Liver (tissue), 9 donors: ENCODE results near the gene ANKDD1B. TPM values are rescaled to one million over a fixed set of nuclear protein-coding genes. Genes with fewer than 3 reads are reported as not detected.
"Not testable (repeated sequence)": the region's sequence is repeated elsewhere in the genome, so short reads cannot be mapped to it uniquely, and the experiment has no call there.

Experiments
- DNase-seq: peaks from one replicate; pipeline ENCODE4 v3.0.0-alpha.2; 2017; ENCODE audit warnings: low spot score
- H3K27ac ChIP-seq, 2 donors: one replicate each; pipeline ENCODE4 v1.7.0; 2013; ENCODE audit warnings: inconsistent platforms in 2 of 2, low read length in 2 of 2, control low read depth in 1 of 2, low read depth in 1 of 2, mild to moderate bottlenecking in 1 of 2
- H3K27me3 ChIP-seq, 4 donors: one replicate each; pipeline versions ENCODE4 v1.6.1 to v1.7.0; 2013; ENCODE audit warnings: low read length in 3 of 4, inconsistent platforms in 1 of 4, mild to moderate bottlenecking in 1 of 4, moderate library complexity in 1 of 4; ENCODE audit not compliant: control insufficient read depth in 4 of 4, insufficient read depth in 4 of 4
- H3K36me3 ChIP-seq, 4 donors: one replicate each; pipeline versions ENCODE4 v1.6.1 to v1.7.0; 2013; ENCODE audit warnings: low read length in 3 of 4, mild to moderate bottlenecking in 3 of 4, low read depth in 1 of 4, moderate library complexity in 1 of 4; ENCODE audit not compliant: control insufficient read depth in 4 of 4, insufficient read depth in 3 of 4
- H3K4me1 ChIP-seq, 4 donors: one replicate each; pipeline versions ENCODE4 v1.6.1 to v1.7.0; 2013; ENCODE audit warnings: low read length in 3 of 4, mild to moderate bottlenecking in 3 of 4, moderate library complexity in 1 of 4; ENCODE audit not compliant: control insufficient read depth in 4 of 4, insufficient read depth in 4 of 4
- H3K4me3 ChIP-seq, 3 donors: one replicate each; pipeline versions ENCODE4 v1.6.1 to v1.7.0; 2013; ENCODE audit warnings: low read length in 3 of 3, control low read depth in 1 of 3, low read depth in 1 of 3, mild to moderate bottlenecking in 1 of 3
- H3K9ac ChIP-seq, 2 donors: one replicate each; pipeline ENCODE4 v1.7.0; 2013; ENCODE audit warnings: low read length in 2 of 2, mild to moderate bottlenecking in 2 of 2, moderate library complexity in 2 of 2, control low read depth in 1 of 2, low read depth in 1 of 2
- H3K9me3 ChIP-seq, 4 donors: one replicate each; pipeline versions ENCODE4 v1.6.1 to v1.7.0; 2013; ENCODE audit warnings: low read length in 3 of 4; ENCODE audit not compliant: control insufficient read depth in 4 of 4
- ATF3 ChIP-seq: IDR thresholded peaks from 2 replicates; pipeline ENCODE4 v1.6.1; 2016; ENCODE audit warnings: antibody characterized with exemption
- EGR1 ChIP-seq, 2 donors: IDR thresholded peaks; 2 replicates each; pipeline ENCODE4 v1.6.1; 2016 to 2018; ENCODE audit warnings: antibody characterized with exemption in 2 of 2, low read depth in 2 of 2
- FOXA1 ChIP-seq: IDR thresholded peaks from 2 replicates; pipeline ENCODE4 v1.6.1; 2016; ENCODE audit warnings: antibody characterized with exemption
- FOXA2 ChIP-seq: IDR thresholded peaks from 2 replicates; pipeline ENCODE4 v1.6.1; 2016; ENCODE audit warnings: antibody characterized with exemption
- GABPA ChIP-seq, 2 donors: IDR thresholded peaks in 1 of 2; conservative IDR thresholded peaks in 1 of 2; 2 replicates each; pipeline ENCODE4 v1.6.1; 2016; ENCODE audit warnings: antibody characterized with exemption in 2 of 2, mild to moderate bottlenecking in 1 of 2, moderate library complexity in 1 of 2
- HNF4A ChIP-seq, 2 donors: conservative IDR thresholded peaks; 2 replicates each; pipeline ENCODE4 v1.6.1; 2016; ENCODE audit warnings: antibody characterized with exemption in 2 of 2, mild to moderate bottlenecking in 2 of 2
- HNF4G ChIP-seq: IDR thresholded peaks from 2 replicates; pipeline ENCODE4 v1.6.1; 2016; ENCODE audit warnings: antibody characterized with exemption
- JUND ChIP-seq, 2 donors: IDR thresholded peaks; 2 replicates each; pipeline ENCODE4 v1.6.1; 2016; ENCODE audit warnings: antibody characterized with exemption in 2 of 2
- MAX ChIP-seq: IDR thresholded peaks from 2 replicates; pipeline ENCODE4 v1.6.1; 2016; ENCODE audit warnings: antibody characterized with exemption
- NR2F2 ChIP-seq: IDR thresholded peaks from 2 replicates; pipeline ENCODE4 v1.6.1; 2016; ENCODE audit warnings: antibody characterized with exemption
- RAD21 ChIP-seq, 2 donors: IDR thresholded peaks; 2 replicates each; pipeline ENCODE4 v1.6.1; 2016; ENCODE audit warnings: antibody characterized with exemption in 2 of 2, mild to moderate bottlenecking in 2 of 2
- REST ChIP-seq: IDR thresholded peaks from 2 replicates; pipeline ENCODE4 v1.6.1; 2016; ENCODE audit warnings: antibody characterized with exemption, mild to moderate bottlenecking
- RXRA ChIP-seq, 2 donors: IDR thresholded peaks; 2 replicates each; pipeline ENCODE4 v1.6.1; 2017 to 2018; ENCODE audit warnings: antibody characterized with exemption in 2 of 2, mild to moderate bottlenecking in 1 of 2
- SP1 ChIP-seq: IDR thresholded peaks from 2 replicates; pipeline ENCODE4 v1.6.1; 2018; ENCODE audit warnings: antibody characterized with exemption, mild to moderate bottlenecking
- TAF1 ChIP-seq: conservative IDR thresholded peaks from 2 replicates; pipeline ENCODE4 v1.6.1; 2016; ENCODE audit warnings: antibody characterized with exemption, mild to moderate bottlenecking
- YY1 ChIP-seq: IDR thresholded peaks from 2 replicates; pipeline ENCODE4 v1.6.1; 2016; ENCODE audit warnings: antibody characterized with exemption, mild to moderate bottlenecking
- WGBS: extraction: QIAGEN DNeasy Blood & Tissue Kit; methylation state at CpG from one replicate; pipeline ENCODE4 v1.1.7; 2013; 5-methylcytosine and 5-hydroxymethylcytosine counted together
- polyA plus RNA-seq, 2 donors: library from polyadenylated mRNA; stranded (reverse) in 1 of 2; unstranded in 1 of 2; fragments of 200-250 nt in 1 of 2; fragments of >200 nt in 1 of 2; fragmentation: Nextera tagmentation in 1 of 2; extraction: Ambion mirVana in 1 of 2; gene quantifications; one replicate each; pipeline versions ENCODE4 v1.2.1 to v1.2.3, GENCODE V29; 2013 to 2015
- total RNA-seq, 2 donors: library from RNA; depleted of rRNA; stranded (reverse); fragments of >200 nt; gene quantifications; one replicate each; pipeline ENCODE4 v1.2.3, GENCODE V29; 2014
- TF ChIP-seq, protein P1 (sequence below): fragments of 150-350 bp; IDR thresholded peaks from 2 replicates; pipeline ENCODE4 v1.5.1; 2017; ENCODE audit warnings: improper control_type of control experiment, low read depth, low read length; ENCODE audit not compliant: missing input control
- TF ChIP-seq, protein P2 (sequence below): IDR thresholded peaks from 2 replicates; pipeline ENCODE4 v1.6.1; 2016; ENCODE audit warnings: antibody characterized with exemption
- donor health status: healthy.
- donor health status: healthy.
- donor health status: healthy.
- donor health status: healthy.
- donor health status: healthy.

The ANKDD1B gene
- total and polyA plus RNA-seq, 4 donors: 0.05 to 1.4 (median 0.52) TPM

- DNase-seq: no peak
- TF ChIP-seq HNF4A (conservative IDR thresholded peaks at IDR 0.05) (no peak), RAD21 (IDR thresholded peaks at IDR 0.05) (no peak), ATF3 (no peak), REST (no peak), MAX (no peak), FOXA2 (no peak), SP1 (no peak), YY1 (no peak), JUND (IDR thresholded peaks at IDR 0.05) (no peak), TAF1 (no peak), HNF4G (no peak), NR2F2 (no peak), GABPA (IDR thresholded peaks at IDR 0.05 in 1 of 2, conservative IDR thresholded peaks at IDR 0.05 in 1 of 2) (no peak), RXRA (IDR thresholded peaks at IDR 0.05) (no peak), EGR1 (IDR thresholded peaks at IDR 0.05; ENCODE audit: low read depth in 2 of 2) (no peak), FOXA1 (no peak)
- TF ChIP-seq, protein P1, sequence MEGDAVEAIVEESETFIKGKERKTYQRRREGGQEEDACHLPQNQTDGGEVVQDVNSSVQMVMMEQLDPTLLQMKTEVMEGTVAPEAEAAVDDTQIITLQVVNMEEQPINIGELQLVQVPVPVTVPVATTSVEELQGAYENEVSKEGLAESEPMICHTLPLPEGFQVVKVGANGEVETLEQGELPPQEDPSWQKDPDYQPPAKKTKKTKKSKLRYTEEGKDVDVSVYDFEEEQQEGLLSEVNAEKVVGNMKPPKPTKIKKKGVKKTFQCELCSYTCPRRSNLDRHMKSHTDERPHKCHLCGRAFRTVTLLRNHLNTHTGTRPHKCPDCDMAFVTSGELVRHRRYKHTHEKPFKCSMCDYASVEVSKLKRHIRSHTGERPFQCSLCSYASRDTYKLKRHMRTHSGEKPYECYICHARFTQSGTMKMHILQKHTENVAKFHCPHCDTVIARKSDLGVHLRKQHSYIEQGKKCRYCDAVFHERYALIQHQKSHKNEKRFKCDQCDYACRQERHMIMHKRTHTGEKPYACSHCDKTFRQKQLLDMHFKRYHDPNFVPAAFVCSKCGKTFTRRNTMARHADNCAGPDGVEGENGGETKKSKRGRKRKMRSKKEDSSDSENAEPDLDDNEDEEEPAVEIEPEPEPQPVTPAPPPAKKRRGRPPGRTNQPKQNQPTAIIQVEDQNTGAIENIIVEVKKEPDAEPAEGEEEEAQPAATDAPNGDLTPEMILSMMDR: no peak
- TF ChIP-seq, protein P2, sequence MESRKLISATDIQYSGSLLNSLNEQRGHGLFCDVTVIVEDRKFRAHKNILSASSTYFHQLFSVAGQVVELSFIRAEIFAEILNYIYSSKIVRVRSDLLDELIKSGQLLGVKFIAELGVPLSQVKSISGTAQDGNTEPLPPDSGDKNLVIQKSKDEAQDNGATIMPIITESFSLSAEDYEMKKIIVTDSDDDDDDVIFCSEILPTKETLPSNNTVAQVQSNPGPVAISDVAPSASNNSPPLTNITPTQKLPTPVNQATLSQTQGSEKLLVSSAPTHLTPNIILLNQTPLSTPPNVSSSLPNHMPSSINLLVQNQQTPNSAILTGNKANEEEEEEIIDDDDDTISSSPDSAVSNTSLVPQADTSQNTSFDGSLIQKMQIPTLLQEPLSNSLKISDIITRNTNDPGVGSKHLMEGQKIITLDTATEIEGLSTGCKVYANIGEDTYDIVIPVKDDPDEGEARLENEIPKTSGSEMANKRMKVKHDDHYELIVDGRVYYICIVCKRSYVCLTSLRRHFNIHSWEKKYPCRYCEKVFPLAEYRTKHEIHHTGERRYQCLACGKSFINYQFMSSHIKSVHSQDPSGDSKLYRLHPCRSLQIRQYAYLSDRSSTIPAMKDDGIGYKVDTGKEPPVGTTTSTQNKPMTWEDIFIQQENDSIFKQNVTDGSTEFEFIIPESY: no peak
- WGBS: 79% methylated on average over 3 of the region's 3 CpGs
- Histone ChIP-seq H3K9ac (no peak overlapping the region), H3K27me3 (no peaks in the 10 kb centered on the region), H3K4me1 (no peaks in the 10 kb centered on the region), H3K9me3 (no peaks in the 10 kb centered on the region), H3K36me3 (peaks cover 0 to 21% (median 4%) of the 10 kb centered on the region in 4 donors), H3K27ac (no peak overlapping the region), H3K4me3 (no peak overlapping the region)
Measured at GRCh38 chr5:75574791-75575190, 36.5 kb upstream of the ANKDD1B start.

DNA sequence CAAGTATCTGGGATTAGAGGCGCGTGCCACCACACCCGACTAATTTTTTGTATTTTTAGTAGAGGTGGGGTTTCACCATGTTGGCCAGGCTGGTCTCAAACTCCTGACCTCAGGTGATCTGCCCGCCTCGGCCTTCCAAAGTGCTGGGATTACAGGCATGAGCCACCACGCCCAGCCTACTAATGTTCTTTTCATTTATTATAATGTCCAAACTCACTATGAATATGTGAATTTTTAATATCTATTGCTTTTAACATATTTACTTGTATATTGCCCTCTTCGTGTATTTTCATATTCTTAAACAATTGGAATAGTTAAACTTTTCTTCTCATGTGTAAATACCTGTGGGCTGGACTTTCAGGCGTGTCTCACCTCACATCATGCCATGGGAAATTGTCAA lies 33.0 kb upstream of the ANKDD1B start:
- not testable (repeated sequence) for H3K4me3 ChIP-seq, H3K9me3 ChIP-seq, H3K4me1 ChIP-seq, DNase-seq, H3K9ac ChIP-seq, H3K27ac ChIP-seq, H3K27me3 ChIP-seq
- H3K36me3 ChIP-seq: peaks cover 2 to 29% (median 11%) of the 10 kb centered on the region in 4 donors
- WGBS: 96% methylated on average over 8 of the region's 8 CpGs
